Forelimb muscle (tissue), 1 donor: ENCODE measurements around the gene HELZ. TPM values are rescaled to one million over a fixed set of nuclear protein-coding genes. Genes with fewer than 3 reads are reported as not detected.
"Not testable (repeated sequence)": the region's sequence is repeated elsewhere in the genome, so short reads cannot be mapped to it uniquely, and the experiment has no call there.

Experiments used
- DNase-seq: peaks from one replicate; pipeline ENCODE4 v3.0.0-alpha.2; 2013; ENCODE audit warnings: low read depth
- polyA plus RNA-seq: library from polyadenylated mRNA; unstranded; fragments of 120-200 nt; gene quantifications from one replicate; pipeline ENCODE4 v1.2.1, GENCODE V29; 2013; ENCODE audit not compliant: insufficient read length

Gene HELZ
- polyA plus RNA-seq, 1 donor = 20.6 TPM

DNA sequence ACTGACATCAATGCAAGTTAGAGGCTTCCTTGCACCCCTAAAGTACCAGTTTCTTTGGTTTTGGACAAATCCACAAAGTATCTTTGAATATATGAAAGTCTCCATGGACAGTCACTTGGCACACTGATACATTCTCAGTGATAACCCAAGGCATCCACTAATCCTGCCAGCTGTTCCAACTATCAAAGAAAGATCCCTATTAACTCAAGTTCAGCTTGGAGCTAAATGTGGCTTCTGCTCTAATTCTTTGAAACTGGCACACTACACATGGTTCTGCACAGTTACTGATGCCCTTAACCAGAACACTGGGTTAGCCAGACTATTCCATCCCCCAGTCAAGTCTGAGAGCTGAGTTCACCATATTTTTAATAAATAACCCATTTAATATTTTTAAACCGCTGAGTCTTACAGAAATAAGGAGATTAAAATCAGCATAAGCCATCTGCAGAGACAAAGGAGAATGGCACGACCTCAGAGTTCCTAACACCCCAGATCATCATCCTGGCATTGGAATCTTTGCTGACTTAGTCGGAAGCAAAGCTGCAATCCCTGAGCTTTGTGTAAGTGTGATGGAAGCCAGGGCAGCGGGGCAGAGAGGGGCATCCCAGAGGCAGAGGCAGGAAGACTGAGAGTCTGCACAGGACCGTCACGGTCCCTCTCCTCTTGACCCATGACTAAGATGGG is 194.4 kb downstream of the HELZ start:
- DNase-seq = no peak

DNA sequence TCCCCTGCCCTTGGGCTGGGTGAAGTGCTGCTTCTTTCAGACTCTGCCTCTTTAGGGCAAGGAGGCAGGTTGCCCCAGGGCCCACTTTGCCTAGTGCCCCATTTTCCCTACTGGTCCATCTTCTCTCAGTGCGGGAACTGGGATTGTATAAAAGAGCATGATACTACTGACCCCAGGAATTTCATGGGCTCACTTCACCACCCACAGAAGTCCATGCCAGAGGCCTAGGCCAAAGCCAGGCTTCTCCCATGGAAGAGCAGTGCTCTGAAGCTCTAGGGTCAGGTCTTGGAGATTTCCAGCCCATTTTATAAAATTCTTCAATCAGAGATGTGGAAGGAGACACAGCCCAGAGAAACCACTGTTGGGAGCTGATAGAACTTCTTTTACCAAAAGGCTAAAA is 194.9 kb downstream of the HELZ start:
- DNase-seq = no peak

DNA sequence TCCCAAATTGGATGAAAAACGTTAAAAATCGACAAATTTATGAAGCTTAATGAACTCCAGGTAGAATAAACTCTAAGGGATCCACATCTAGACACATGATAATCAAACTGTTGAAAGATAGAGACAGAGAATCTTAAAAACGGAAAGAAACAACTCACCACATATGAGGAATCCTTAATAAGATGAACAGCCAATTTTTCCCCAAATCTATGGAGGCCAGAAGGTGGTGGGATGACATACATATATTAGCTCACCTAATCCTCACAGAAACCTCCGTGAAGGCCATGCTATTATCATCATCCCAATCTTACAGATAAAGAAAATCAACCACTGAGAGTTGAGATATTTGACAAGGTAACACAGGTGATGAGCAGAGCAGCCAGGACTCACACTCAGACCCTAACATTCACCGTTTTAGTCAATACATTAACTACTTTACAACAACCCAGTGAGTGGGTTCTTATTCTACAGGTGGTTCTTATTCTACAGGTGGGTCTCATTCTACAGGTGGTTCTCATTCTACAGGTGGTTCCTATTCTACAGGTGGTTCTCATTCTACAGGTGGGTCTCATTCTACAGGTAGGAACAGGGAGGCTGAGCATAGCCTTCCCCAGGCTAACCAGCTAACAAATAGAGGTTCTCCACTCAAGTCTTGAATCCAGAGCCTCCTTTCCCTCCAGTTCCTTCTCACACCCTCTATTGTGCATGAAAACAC is 195.8 kb downstream of the HELZ start:
- no peak for DNase-seq

DNA sequence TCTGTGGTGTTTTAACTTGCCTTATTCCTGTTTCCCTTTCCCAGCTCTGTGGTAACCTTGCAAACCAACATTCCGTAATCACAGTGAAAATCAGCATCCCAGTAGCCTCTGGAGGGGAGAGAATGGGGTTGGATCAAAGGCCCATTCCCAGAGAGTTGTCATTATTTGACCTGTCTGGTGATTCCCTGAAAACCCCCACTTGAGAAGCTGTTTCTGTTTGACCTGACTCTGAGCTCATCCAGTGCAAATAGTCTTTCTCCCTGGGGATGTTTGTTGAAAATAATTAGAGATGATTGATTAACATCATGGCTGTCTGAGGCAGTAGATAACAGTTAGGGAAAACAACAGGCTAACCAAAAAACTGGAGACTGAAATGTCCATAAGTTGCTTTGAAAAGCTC is 197.6 kb downstream of the HELZ start:
- no peak for DNase-seq

DNA sequence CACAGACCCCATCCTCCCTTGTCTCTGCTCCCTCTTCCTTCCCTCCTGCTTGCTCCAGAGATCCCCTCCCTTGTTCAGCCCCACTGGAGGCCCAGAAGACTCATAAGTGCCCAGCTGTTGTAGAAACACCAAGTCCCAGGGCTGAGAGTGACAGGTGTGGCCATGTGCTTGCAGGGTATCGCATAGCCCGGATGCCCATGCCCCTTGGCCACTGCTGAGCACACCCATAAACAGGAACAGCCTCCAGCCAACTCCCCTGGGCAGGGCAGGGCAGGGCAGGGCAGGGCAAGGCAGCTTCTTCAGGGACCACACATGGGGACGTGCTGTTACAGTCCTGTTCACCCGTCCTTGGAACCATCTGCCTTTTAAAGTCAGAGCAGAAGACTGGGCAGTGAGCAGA is 198.6 kb downstream of the HELZ start:
- no peak for DNase-seq

DNA sequence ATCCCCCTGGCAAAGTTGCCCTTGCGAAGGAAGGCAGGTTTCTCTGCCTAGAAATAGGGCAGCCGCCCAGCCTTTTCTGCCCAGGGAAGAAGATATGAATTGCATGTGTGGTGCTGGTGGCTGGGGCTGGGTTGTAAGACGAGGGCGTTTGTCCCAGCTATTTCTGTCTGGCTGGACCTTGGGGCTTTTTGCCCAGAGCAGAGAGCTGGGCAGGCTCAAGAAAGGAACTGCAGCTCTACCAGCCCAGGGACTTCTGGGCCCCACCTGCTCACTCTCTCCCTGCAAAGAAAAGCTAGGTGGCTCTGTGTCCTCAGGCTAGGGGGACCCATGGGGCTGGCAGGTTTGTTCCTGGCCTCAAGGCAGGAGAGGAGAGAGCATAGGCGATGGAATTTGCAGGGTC is 200.1 kb downstream of the HELZ start:
- no peak for DNase-seq

DNA sequence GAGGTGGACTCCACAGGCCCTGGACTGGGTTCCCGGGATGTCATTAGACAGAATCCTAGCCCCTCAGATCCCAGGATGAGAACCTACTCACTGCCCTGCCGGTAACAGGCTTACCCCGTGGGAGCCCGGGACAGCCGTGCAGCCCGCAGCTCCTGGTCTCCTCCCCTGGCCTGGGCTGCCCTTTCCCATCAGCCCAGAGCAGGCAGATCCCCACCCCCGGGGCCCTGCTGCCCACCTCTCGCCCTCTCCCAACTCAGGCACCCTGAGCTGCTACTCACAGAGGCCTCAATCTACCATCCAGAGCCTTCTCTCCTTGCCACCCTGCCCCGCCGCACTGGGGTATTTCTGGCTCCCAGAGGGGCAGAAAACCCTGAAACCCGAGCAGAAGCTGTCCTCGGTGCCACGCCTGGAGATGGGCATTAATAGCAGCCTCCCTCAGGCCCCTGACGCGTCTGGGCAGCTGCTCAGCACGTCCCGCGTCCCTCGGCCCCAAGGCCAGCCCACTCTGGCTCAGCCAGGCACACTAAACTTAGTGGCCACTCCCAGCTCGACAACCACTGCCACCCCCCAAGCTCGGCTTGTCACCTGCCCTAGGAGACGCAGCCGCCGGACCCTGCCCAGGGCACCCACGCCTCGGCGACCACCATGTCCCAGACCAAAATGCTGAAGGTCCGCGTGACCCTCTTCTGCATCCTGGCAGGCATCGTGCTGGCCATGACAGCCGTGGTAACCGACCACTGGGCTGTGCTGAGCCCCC is 200.8 kb downstream of the HELZ start, which contains the start of gene CACNG1:
Gene CACNG1, plus strand, starts transcription at position 539 of the 757 bp plus-strand sequence. Its CDS starts 107 bp downstream, at position 646.
- DNase-seq = no peak

DNA sequence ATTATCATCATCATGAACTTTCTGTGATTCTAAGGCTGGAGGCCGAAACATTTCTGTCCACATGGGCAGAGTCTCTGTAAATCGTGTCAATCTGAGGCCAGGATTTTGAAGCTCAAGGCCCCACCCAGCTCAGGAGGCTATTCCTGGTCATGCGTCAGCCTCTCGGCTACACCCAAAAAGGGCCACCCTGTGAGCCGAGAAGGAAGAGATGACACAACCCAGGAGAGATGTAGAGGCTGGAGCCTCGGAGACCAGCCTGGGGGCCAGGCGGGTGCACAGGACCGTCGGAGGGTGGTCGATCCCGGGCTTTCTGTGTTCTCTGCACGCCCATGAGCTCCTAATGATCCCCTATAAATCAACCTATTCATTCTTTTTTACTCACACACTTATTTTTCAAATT is 201.7 kb downstream of the HELZ start:
- no peak for DNase-seq

DNA sequence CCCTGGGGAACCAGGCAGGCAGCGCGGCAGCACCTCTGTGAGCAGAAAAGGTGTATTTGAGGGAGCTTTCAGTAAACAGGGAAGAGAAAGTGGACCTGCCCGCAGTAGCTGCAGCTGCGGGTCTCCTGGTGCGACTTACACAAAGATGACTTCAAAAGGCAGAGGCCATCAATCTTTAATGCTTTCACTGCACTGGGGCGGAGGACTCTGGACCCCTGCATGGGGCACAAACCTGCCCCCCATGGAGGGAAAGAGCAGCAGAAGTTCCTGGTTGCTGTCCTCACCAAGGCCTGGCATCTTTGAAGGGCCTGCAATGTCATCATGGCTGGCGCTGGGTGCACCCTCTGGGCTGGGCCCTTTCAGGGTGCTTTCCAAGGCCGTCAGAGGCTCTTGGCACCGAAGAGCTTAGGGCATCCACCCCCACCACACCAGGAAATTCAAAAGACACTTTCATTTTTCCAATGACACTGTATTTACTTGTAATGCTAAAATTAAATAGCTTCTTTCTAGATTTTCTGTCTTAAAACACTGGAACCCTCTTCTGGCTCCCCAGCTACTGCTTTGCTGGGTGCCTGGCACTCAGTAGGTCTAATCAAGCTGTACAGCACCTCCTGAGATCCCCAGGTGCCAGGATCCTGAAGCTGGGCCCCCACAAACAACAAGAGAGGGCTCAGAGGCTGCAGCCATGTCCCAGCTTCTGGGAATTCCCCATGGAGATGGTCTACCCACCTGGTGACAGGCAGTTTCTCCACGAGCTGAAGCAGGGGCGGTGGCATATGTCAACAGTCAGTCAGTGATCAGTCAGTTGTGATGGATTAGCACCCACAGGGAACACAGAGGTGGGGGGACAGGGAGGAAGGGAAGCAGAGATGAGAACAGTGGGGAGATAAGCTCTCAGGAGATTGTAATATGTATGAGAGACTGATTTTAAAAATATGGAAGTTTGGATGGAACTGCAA is 202.8 kb downstream of the HELZ start:
- no peak for DNase-seq

DNA sequence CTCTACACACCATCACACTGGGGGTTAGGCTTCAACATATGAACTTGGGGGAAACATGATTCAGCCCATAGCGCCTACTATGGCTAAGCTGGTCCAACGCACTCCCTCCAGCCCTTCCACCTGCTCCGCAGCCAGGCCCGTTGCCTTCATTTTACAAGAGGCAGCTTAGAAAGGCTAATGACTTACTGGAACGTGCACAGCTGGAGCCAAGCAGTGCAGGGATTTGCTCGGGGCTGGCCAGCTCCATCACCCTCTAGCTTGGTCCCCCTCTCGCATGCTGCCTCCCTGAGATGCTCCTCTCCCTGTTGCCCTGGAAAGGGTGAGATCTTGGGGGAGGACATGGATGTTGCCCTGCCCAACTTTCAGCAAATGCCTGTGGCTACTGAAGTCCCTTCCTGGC is 203.5 kb downstream of the HELZ start:
- no peak for DNase-seq

DNA sequence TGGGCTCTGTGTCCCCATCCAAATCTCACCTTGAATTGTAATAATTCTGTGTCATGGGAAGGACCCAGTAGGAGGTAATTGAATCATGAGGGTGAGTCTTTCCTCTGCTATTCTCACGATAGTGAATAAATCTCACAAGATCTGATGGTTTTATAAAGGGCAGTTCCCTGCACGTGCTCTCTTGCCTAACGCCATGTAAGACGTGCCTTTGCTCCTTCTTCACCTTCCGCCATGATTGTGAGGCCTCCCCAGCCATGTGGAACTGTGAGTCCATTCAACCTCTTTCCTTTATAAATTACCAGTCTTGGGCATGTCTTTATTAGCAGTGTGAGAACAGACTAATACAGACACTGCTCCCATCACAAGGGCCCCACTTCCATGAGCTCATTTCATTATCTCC is 203.9 kb downstream of the HELZ start:
- not testable (repeated sequence) for DNase-seq

DNA sequence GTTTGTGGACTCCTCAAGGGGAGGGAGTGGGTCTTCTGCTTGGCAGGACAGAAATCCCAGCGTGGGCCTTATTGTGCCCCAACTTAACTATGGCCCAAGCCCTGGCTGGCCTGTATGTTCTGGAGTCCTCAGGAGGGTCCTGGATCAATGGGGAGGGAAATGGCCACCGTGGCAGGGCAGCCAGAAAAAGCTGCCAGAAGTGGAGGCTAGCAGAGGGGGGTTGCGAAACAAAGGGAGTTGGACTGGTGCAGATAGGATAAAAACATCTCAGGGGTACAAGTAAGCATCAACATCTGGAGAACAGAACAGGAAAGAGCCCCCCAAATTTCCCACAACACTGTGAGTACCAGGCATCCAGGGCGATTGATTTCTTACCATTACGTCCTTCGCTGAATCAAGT is 204.3 kb downstream of the HELZ start:
- no peak for DNase-seq

DNA sequence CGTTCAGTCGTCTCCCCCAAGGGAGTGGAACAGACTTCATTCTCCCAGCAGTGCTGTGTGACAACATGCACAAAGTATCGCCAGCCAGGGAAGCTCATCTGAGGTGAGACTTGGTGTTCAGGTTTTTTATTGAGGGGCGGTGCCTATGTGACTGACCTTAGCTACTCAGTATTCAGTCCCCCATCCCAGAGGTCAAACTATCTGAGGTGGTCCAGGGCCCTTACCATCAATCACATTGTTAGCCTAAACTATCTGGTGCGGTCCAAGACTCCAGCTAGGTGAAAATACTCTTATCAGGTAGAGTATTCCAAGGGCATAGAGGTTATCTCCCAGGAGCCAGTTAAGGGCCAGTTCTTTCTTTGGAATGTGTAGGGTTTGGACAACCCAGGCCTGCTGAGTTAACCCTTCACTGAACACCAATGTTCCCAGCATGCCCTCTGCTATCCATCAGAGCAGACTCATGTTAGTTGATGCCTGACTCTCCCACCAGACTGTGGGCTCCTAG is 206.1 kb downstream of the HELZ start:
- DNase-seq = no peak

DNA sequence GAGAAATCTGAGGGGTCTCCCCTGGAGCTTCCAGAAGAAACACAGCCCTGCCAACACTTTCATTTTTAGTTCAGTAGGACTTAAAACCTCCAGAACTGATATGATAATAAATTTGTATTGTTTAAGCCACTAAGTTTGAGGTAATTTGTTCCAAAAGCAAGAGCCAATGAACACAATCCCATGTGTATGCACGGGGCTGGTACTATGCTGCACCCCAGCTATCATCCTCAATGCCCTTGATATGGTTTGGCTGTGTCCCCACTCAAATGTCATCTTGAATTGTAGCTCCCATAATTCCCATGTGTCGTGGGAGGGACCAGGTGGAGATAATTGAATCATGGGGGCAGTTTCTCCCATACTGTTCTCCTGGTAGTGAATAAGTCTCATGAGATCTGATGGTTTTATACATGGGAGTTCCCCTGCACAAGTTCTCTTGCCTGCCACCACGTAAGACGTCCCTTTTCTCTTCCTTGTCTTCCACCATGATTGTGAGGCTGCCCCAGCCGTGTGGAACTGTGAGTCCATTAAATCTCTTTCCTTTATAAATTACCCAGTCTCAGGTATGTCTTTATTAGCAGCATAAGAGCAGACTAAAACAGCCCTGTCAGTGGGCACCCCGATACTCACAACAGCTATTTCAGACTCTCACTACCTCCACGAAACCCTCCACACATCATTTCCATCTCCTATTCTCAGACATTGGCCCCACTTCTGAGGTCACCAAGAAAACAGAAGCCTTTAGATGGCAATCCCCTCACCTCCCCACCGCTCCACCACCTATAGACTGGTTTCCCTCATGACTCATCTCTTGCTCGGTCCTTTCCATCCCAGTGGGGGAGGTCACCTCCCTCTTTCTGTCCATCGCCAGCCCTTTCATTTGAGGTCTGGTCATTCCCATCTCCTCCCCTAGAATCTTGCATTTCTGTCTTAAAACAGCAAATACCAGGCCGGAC is 209.6 kb downstream of the HELZ start:
- no peak for DNase-seq

DNA sequence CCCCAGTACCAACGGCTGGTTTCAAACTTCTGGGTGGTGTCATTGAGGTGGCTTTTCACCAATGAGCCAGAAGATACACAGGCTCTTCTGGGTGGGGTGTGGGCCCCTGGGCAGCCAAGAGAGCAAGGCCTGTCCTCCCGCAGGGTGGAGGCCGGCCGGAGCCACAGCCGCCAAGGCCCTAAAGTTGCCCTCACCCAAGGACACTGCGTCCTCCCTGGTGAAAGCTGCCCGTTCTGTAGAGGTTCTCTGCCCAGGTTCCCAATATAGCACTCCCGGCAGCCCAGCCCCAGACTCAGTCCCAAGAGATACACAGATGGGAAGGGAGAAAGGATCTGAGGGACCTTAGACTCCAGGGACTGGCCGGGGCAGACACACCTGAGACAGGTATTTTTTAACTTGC is 211.4 kb downstream of the HELZ start:
- DNase-seq = no peak

DNA sequence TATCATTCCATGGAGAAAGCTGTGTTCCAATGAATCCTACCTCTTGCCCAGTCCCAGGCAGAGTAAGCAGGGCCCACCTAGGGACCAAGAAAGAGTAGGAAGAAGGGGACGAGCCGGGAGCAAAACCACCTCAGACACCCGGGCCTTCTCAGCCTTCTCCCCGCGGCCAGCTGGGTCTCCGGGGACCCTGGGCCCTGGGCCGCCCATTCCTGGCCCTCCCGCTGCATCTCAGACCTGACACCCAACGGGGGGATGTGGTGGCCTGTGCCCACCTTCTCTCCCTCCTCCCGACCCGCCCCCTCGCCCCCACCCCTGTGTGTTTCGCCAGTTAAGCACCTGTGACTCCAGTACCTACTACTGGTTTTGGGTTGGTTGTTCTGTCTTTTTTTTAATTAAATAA is 212.0 kb downstream of the HELZ start:
- DNase-seq = no peak

DNA sequence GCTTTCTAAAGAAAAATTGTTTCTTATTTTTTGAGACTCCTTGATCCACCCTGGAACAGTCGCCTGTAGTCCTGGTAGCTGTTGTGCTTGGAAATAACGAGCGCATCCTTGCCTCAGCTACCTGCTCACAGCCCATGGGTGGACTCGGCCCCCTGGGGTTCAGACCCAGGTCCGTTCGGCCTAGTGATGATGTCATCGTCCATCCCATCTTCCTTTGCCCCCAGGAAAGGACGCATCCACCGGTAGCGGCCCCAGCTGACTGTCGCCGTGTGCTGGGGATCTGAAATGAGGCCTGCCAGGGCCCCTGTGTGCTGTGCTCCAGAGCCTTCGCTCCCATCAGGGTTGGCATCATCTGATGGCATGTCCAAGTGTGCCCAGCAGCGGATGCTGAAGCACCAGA is 212.6 kb downstream of the HELZ start:
- DNase-seq = no peak

DNA sequence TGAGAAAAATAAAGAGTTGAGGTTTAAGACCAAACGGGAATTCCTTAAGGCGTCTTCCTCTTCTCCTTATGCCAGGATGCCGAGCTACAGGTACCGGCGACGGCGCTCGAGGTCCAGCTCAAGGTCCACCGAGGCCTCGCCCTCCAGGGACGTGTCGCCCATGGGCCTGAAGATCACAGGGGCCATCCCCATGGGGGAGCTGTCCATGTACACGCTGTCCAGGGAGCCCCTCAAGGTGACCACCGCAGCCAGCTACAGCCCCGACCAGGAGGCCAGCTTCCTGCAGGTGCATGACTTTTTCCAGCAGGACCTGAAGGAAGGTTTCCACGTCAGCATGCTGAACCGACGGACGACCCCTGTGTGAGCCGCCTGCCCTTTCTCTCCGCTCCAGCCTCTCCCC is 214.4 kb downstream of the HELZ start:
- no peak for DNase-seq

DNA sequence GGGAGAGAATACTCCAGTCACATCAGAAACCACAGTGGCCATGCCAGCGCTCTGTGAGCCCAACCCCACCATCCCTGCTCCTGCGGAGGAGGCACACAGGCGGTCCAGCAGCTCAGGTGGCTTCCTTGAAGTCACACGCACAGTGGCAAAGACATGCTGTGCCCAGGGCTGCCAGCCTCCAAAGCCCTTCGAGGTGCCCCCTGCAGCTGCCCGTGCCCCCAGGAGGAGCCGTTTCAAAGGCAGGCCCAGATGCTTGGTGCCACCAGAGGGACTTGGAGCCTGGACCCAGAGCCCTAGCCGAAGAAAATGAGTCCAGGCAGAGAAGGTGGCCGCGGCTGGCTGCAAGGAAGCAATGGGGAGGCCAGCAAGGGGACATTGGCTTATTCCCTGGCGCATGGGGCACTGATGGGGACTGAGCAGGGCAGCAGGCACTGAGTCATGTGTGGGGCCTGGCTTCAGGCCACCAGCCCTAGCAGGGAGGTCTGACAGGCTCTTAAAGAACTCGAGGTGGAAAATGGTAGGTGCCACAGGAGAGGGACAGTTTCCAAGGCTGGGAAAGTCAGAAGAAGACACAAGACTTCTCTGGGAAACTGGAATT is 217.9 kb downstream of the HELZ start:
- DNase-seq = no peak

DNA sequence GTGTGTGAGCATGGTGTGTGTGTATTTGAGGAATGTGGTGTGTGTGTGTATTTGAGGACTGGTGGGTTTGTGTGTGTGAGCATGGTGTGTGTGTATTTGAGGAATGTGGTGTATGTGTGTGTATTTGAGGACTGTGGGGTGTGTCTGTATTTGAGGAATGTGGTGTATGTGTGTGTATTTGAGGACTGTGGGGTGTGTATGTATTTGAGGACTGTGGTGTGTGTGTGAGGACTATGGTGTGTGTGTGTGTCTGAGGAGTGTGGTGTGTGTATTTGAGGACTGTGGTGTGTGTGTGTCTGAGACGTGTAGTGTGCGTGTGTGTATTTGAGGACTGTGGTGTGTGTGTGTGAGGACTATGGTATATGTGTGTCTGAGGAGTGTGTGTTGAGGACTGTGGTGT is 218.7 kb downstream of the HELZ start:
- no peak for DNase-seq
